ENCODE data around the gene RASSF6.
A peak's percentile ranks its signal among the peaks of the same experiment; 100 is the strongest.
"Not testable (repeated sequence)": the region's sequence is repeated elsewhere in the genome, so short reads cannot be mapped to it uniquely, and the experiment has no call there.

Gene RASSF6, protein sequence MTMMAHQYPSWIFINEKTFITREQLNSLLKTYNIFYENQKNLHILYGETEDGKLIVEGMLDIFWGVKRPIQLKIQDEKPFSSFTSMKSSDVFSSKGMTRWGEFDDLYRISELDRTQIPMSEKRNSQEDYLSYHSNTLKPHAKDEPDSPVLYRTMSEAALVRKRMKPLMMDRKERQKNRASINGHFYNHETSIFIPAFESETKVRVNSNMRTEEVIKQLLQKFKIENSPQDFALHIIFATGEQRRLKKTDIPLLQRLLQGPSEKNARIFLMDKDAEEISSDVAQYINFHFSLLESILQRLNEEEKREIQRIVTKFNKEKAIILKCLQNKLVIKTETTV

DNA sequence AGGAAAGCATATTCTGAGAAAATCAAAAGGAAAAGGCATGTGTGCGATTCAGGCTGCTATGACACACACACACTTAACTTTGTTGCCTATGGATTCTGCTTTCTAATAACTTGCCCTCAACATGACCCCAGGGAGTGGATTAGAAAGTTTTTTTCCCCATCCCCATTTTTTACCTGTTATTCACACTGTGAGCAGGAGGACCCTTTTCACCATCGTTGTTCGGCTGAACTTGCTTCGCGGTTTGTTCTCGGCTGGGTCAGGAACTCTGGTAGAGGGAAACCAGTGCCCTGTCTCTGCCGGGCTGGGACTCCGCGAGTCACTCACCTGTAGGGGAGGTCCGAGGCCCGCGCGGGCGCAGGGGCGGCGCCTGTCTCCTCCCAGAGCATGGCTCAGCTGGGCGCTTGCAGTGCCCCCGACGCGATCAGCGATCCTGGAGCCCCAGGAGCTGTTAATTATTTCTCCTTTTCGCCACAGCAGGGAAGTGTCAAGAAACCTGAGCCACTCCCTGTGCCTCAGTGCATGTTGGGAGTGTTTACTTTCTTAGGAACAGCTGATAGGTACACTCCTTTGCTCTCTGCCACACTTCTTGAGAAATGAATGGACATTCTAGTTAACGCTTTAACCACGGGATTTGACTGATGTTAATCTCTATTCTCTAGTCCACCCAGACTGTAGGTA lies at the start of gene RASSF6:
RASSF6 (minus strand) TSS at position 322 of the 678 bp plus-strand sequence. CDS start 8,641 bp downstream, outside the sequence.
- H3K4me3 ChIP-seq (ENCODE audit: low read depth in 1 of 5, low read length in 5 of 5): peak within 1 kb of the TSS in 4 of 5 donors; percentile 2 to 53 (median 36)
- peaks cover 0 to 13% (median 7%) of the 10 kb centered on the region in 5 donors for H3K27me3 ChIP-seq (ENCODE audit: control insufficient read depth in 5 of 5, insufficient read depth in 4 of 5, low read length in 5 of 5)
- H3K36me3 ChIP-seq (ENCODE audit: control insufficient read depth in 5 of 5, insufficient read depth in 5 of 5, low read length in 5 of 5): no peaks in the 10 kb centered on the region
- peak within 1 kb of the TSS in 1 of 5 donors; percentile 8 for H3K9ac ChIP-seq (ENCODE audit: low read length in 5 of 5)
- H3K27ac ChIP-seq (ENCODE audit: low read depth, low read length): no peak within 1 kb of the TSS
- H3K4me1 ChIP-seq (ENCODE audit: control insufficient read depth in 5 of 5, insufficient read depth in 5 of 5, low read length in 5 of 5): peaks cover 0 to 7% (median 3%) of the 10 kb centered on the region in 5 donors
- H3K9me3 ChIP-seq (ENCODE audit: control insufficient read depth in 5 of 5, low read length in 5 of 5): no peaks in the 10 kb centered on the region

GRCh38 chr4:73669410-73670183 lies 49.4 kb upstream of the RASSF6 start:
- Histone ChIP-seq H3K9ac (ENCODE audit: low read length in 5 of 5) (no peak overlapping the region), H3K27ac (ENCODE audit: low read depth, low read length) (no peak overlapping the region), H3K4me1 (ENCODE audit: control insufficient read depth in 5 of 5, insufficient read depth in 5 of 5, low read length in 5 of 5) (peaks cover 0 to 16% (median 3%) of the 10 kb centered on the region in 5 donors), H3K4me3 (ENCODE audit: low read depth in 1 of 5, low read length in 5 of 5) (no peak overlapping the region), H3K9me3 (ENCODE audit: control insufficient read depth in 5 of 5, low read length in 5 of 5) (no peaks in the 10 kb centered on the region), H3K36me3 (ENCODE audit: control insufficient read depth in 5 of 5, insufficient read depth in 5 of 5, low read length in 5 of 5) (no peaks in the 10 kb centered on the region), H3K27me3 (ENCODE audit: control insufficient read depth in 5 of 5, insufficient read depth in 4 of 5, low read length in 5 of 5) (no peaks in the 10 kb centered on the region)

DNA sequence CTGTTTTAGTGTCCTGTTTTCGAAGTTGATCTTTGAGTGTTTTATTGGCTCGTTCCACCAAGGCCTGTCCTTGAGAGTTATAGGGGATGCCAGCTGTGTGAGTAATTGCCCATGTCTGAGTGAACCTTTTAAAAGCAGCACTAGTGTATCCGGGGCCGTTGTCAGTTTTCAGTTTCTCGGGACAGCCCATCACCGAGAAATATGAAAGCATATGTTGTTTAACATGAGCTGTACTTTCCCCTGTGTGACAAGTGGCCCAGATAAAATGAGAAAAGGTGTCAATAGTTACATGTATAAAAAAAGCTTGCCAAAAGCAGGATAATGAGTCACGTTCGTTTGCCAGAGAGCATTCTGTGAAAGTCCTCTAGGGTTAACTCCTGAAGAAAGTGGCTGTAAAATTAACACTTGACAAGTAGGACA lies 48.6 kb upstream of the RASSF6 start:
- Histone ChIP-seq H3K4me3 (ENCODE audit: low read depth in 1 of 5, low read length in 5 of 5) (no peak overlapping the region), H3K9ac (ENCODE audit: low read length in 5 of 5) (no peak overlapping the region), H3K4me1 (ENCODE audit: control insufficient read depth in 5 of 5, insufficient read depth in 5 of 5, low read length in 5 of 5) (peaks cover 0 to 12% (median 3%) of the 10 kb centered on the region in 5 donors), H3K36me3 (ENCODE audit: control insufficient read depth in 5 of 5, insufficient read depth in 5 of 5, low read length in 5 of 5) (no peaks in the 10 kb centered on the region), H3K27ac (ENCODE audit: low read depth, low read length) (no peak overlapping the region), H3K9me3 (ENCODE audit: control insufficient read depth in 5 of 5, low read length in 5 of 5) (no peaks in the 10 kb centered on the region), H3K27me3 (ENCODE audit: control insufficient read depth in 5 of 5, insufficient read depth in 4 of 5, low read length in 5 of 5) (no peaks in the 10 kb centered on the region)

DNA sequence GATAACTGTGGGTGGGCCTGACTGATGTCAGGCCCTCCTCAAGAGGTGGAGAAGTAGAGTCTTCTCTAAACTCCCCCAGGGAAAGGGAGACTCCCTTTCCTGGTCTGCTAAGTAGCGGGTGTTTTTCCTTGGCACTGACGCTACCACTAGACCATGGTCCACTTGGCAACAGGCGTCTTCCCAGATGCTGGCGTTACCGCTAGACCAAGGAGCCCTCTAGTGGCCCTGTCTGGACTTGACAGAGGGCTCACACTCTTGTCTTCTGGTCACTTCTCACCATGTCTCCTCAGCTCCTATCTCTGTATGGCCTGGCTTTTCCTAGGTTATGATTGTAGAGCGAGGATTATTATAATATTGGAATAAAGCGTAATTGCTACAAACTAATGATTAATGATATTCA lies 45.7 kb upstream of the RASSF6 start:
- not testable (repeated sequence) for H3K27me3 ChIP-seq (ENCODE audit: control insufficient read depth in 5 of 5, insufficient read depth in 4 of 5, low read length in 5 of 5); H3K4me3 ChIP-seq (ENCODE audit: low read depth in 1 of 5, low read length in 5 of 5); H3K27ac ChIP-seq (ENCODE audit: low read depth, low read length); H3K9ac ChIP-seq (ENCODE audit: low read length in 5 of 5); H3K9me3 ChIP-seq (ENCODE audit: control insufficient read depth in 5 of 5, low read length in 5 of 5); H3K36me3 ChIP-seq (ENCODE audit: control insufficient read depth in 5 of 5, insufficient read depth in 5 of 5, low read length in 5 of 5)
- H3K4me1 ChIP-seq (ENCODE audit: control insufficient read depth in 5 of 5, insufficient read depth in 5 of 5, low read length in 5 of 5): peaks cover 0 to 12% (median 3%) of the 10 kb centered on the region in 5 donors

DNA sequence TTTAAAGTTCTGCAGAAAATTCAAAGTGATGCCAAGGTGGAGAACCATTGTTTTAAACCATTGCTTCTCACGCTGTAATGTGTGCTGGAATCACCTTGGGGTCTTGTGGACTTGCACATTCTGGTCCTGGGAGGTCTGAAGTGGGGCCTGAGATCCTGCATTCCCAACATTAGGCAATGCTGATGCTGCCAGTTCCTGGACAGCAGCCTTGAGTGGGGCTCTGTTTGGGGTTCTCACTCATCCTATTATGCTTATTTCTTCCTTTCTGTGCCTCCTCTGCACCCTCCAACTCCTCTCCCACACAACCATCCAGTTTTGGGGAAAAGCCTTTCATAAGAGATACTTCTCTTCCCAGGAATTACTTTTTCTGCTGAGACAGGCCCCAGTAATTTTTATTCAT lies 44.2 kb upstream of the RASSF6 start:
- Histone ChIP-seq H3K4me3 (ENCODE audit: low read depth in 1 of 5, low read length in 5 of 5) (no peak overlapping the region), H3K9me3 (ENCODE audit: control insufficient read depth in 5 of 5, low read length in 5 of 5) (no peaks in the 10 kb centered on the region), H3K27me3 (ENCODE audit: control insufficient read depth in 5 of 5, insufficient read depth in 4 of 5, low read length in 5 of 5) (no peaks in the 10 kb centered on the region), H3K4me1 (ENCODE audit: control insufficient read depth in 5 of 5, insufficient read depth in 5 of 5, low read length in 5 of 5) (peaks cover 0 to 6% (median 0%) of the 10 kb centered on the region in 5 donors), H3K36me3 (ENCODE audit: control insufficient read depth in 5 of 5, insufficient read depth in 5 of 5, low read length in 5 of 5) (no peaks in the 10 kb centered on the region), H3K27ac (ENCODE audit: low read depth, low read length) (no peak overlapping the region), H3K9ac (ENCODE audit: low read length in 5 of 5) (no peak overlapping the region)

GRCh38 chr4:73663576-73663975 lies 43.3 kb upstream of the RASSF6 start:
- Histone ChIP-seq H3K9ac (ENCODE audit: low read length in 5 of 5) (no peak overlapping the region), H3K4me3 (ENCODE audit: low read depth in 1 of 5, low read length in 5 of 5) (no peak overlapping the region), H3K36me3 (ENCODE audit: control insufficient read depth in 5 of 5, insufficient read depth in 5 of 5, low read length in 5 of 5) (no peaks in the 10 kb centered on the region), H3K9me3 (ENCODE audit: control insufficient read depth in 5 of 5, low read length in 5 of 5) (no peaks in the 10 kb centered on the region), H3K4me1 (ENCODE audit: control insufficient read depth in 5 of 5, insufficient read depth in 5 of 5, low read length in 5 of 5) (no peaks in the 10 kb centered on the region), H3K27me3 (ENCODE audit: control insufficient read depth in 5 of 5, insufficient read depth in 4 of 5, low read length in 5 of 5) (no peaks in the 10 kb centered on the region), H3K27ac (ENCODE audit: low read depth, low read length) (no peak overlapping the region)

GRCh38 chr4:73662709-73663546 lies 42.7 kb upstream of the RASSF6 start:
- Histone ChIP-seq H3K4me3 (ENCODE audit: low read depth in 1 of 5, low read length in 5 of 5) (no peak overlapping the region), H3K9ac (ENCODE audit: low read length in 5 of 5) (no peak overlapping the region), H3K27me3 (ENCODE audit: control insufficient read depth in 5 of 5, insufficient read depth in 4 of 5, low read length in 5 of 5) (no peaks in the 10 kb centered on the region), H3K36me3 (ENCODE audit: control insufficient read depth in 5 of 5, insufficient read depth in 5 of 5, low read length in 5 of 5) (no peaks in the 10 kb centered on the region), H3K27ac (ENCODE audit: low read depth, low read length) (no peak overlapping the region), H3K9me3 (ENCODE audit: control insufficient read depth in 5 of 5, low read length in 5 of 5) (no peaks in the 10 kb centered on the region), H3K4me1 (ENCODE audit: control insufficient read depth in 5 of 5, insufficient read depth in 5 of 5, low read length in 5 of 5) (no peaks in the 10 kb centered on the region)

DNA sequence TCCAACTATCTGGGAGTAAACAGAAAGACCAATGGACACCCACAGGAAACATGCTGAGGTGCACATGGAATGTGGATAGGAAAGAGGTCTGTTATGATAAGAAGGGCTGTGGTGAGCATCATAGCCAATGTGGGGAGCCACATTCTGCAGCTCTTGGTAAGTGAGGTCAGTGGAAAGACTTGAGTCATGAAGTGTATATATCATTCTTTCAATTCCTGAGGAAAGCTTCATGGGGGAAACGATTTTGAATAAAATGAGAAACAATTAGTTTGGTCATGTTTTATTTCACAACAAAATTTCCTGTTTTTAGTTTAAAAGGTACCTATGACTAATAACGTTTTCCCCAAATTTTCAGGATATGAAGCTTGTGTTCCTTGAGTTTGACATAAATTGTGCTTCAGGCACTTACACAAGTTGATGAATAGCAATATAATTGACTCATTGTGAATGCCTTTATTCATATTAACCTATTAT lies 41.4 kb upstream of the RASSF6 start:
- no peak overlapping the region for H3K9ac ChIP-seq (ENCODE audit: low read length in 5 of 5)
- H3K27ac ChIP-seq (ENCODE audit: low read depth, low read length): no peak overlapping the region

DNA sequence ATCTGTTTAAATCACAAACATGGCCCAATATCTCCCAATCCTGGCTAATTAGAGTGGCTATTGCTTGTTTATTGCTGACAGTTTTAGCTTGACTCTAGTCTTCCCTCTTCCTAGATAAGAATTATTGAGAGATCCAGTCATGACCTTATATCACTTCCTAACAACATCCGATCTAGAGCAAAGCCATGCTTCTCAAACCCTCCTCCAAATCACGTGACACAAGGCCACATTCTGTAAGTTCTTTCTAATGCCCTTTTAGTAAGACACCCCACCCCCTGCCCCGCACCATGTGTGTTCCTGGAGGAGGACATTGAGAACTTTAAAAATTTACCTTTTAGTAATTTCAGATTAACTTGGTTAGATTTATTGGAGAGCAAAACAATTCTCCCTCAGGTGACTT lies 40.6 kb upstream of the RASSF6 start:
- Histone ChIP-seq H3K9me3 (ENCODE audit: control insufficient read depth in 5 of 5, low read length in 5 of 5) (no peaks in the 10 kb centered on the region), H3K9ac (ENCODE audit: low read length in 5 of 5) (no peak overlapping the region), H3K27ac (ENCODE audit: low read depth, low read length) (no peak overlapping the region), H3K27me3 (ENCODE audit: control insufficient read depth in 5 of 5, insufficient read depth in 4 of 5, low read length in 5 of 5) (no peaks in the 10 kb centered on the region), H3K4me1 (ENCODE audit: control insufficient read depth in 5 of 5, insufficient read depth in 5 of 5, low read length in 5 of 5) (no peaks in the 10 kb centered on the region), H3K4me3 (ENCODE audit: low read depth in 1 of 5, low read length in 5 of 5) (no peak overlapping the region), H3K36me3 (ENCODE audit: control insufficient read depth in 5 of 5, insufficient read depth in 5 of 5, low read length in 5 of 5) (no peaks in the 10 kb centered on the region)

More for the DNA sequence above, 41.4 kb upstream of the RASSF6 start:
- no peaks in the 10 kb centered on the region for H3K4me1 ChIP-seq (ENCODE audit: control insufficient read depth in 5 of 5, insufficient read depth in 5 of 5, low read length in 5 of 5)
- no peaks in the 10 kb centered on the region for H3K36me3 ChIP-seq (ENCODE audit: control insufficient read depth in 5 of 5, insufficient read depth in 5 of 5, low read length in 5 of 5)
- H3K9me3 ChIP-seq (ENCODE audit: control insufficient read depth in 5 of 5, low read length in 5 of 5): no peaks in the 10 kb centered on the region
- no peaks in the 10 kb centered on the region for H3K27me3 ChIP-seq (ENCODE audit: control insufficient read depth in 5 of 5, insufficient read depth in 4 of 5, low read length in 5 of 5)
- H3K4me3 ChIP-seq (ENCODE audit: low read depth in 1 of 5, low read length in 5 of 5): no peak overlapping the region
